ENCODE data around the gene MRPS18A.

Gene MRPS18A

GRCh38 chr6:43698584-43699349, 11.2 kb upstream of the MRPS18A start:
- DNase-seq (ENCODE audit: low spot score) = no peak

GRCh38 chr6:43697421-43697820, 9.8 kb upstream of the MRPS18A start:
- no peak for DNase-seq (ENCODE audit: low spot score)

GRCh38 chr6:43695967-43696291, 8.3 kb upstream of the MRPS18A start:
- no peak for DNase-seq (ENCODE audit: low spot score)

- DNase-seq (ENCODE audit: low spot score) = no peak
Measured at GRCh38 chr6:43695215-43695966, 7.8 kb upstream of the MRPS18A start.

GRCh38 chr6:43689421-43689820, 1.8 kb upstream of the MRPS18A start:
- no peak for DNase-seq (ENCODE audit: low spot score)

- DNase-seq (ENCODE audit: low spot score) = no peak
Measured at GRCh38 chr6:43687079-43687436, 533 bp downstream of the MRPS18A start.

GRCh38 chr6:43683708-43684455, 3.7 kb downstream of the MRPS18A start:
- no peak for DNase-seq (ENCODE audit: low spot score)

GRCh38 chr6:43682724-43683429, 4.7 kb downstream of the MRPS18A start:
- no peak for DNase-seq (ENCODE audit: low spot score)

GRCh38 chr6:43681303-43681702, 6.3 kb downstream of the MRPS18A start:
- DNase-seq (ENCODE audit: low spot score) = no peak

GRCh38 chr6:43680308-43681200, 7.0 kb downstream of the MRPS18A start:
- DNase-seq (ENCODE audit: low spot score) = peak; percentile 63

- DNase-seq (ENCODE audit: low spot score) = no peak
Measured at GRCh38 chr6:43679057-43679456, 8.5 kb downstream of the MRPS18A start.

- DNase-seq (ENCODE audit: low spot score) = no peak
Measured at GRCh38 chr6:43678341-43678740, 9.2 kb downstream of the MRPS18A start.

GRCh38 chr6:43677759-43678158, 9.8 kb downstream of the MRPS18A start:
- no peak for DNase-seq (ENCODE audit: low spot score)

- DNase-seq (ENCODE audit: low spot score) = no peak
Measured at GRCh38 chr6:43676962-43677606, 10.5 kb downstream of the MRPS18A start.

- no peak for DNase-seq (ENCODE audit: low spot score)
Measured at GRCh38 chr6:43674921-43675320, 12.7 kb downstream of the MRPS18A start.

GRCh38 chr6:43674291-43674690, 13.3 kb downstream of the MRPS18A start:
- no peak for DNase-seq (ENCODE audit: low spot score)

- DNase-seq (ENCODE audit: low spot score) = no peak
Measured at GRCh38 chr6:43673444-43674084, 14.0 kb downstream of the MRPS18A start.

GRCh38 chr6:43671801-43672690, 15.5 kb downstream of the MRPS18A start:
- DNase-seq (ENCODE audit: low spot score) = no peak

Data from D341Med (cell line).